Breast epithelium (tissue), 3 donors: ENCODE data around the gene TXNRD1.

Source experiments
- POLR2A ChIP-seq: fragments of 450-650 bp; IDR thresholded peaks from one replicate; pipeline ENCODE4 v1.6.1; 2016; ENCODE audit warnings: antibody characterized with exemption, mild to moderate bottlenecking, moderate library complexity
- TF ChIP-seq, protein P1 (sequence below), 3 donors: fragments of 450-650 bp; IDR thresholded peaks; one replicate each; pipeline ENCODE4 v1.5.1; 2016 to 2017; ENCODE audit warnings: antibody characterized with exemption in 3 of 3, mild to moderate bottlenecking in 3 of 3, moderate library complexity in 3 of 3

DNA sequence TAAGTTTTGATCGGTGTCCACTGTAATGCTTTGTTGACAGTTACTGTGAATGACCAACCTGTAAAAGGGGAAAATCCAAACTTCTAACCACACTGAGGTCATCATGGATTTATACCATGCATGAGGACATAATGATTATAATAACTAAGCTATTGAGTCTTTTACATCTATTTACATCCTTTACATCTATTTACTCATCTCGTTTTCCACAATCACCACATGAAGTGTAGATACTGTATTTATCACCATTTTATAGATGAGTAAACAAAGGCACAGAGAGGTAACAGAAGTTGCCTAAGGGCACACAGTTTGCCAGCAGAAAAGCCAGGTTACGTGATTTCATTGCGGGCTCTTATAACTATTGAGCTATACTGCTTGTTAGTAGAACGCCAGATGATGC is 60.1 kb downstream of the TXNRD1 start:
- TF ChIP-seq, protein P1, sequence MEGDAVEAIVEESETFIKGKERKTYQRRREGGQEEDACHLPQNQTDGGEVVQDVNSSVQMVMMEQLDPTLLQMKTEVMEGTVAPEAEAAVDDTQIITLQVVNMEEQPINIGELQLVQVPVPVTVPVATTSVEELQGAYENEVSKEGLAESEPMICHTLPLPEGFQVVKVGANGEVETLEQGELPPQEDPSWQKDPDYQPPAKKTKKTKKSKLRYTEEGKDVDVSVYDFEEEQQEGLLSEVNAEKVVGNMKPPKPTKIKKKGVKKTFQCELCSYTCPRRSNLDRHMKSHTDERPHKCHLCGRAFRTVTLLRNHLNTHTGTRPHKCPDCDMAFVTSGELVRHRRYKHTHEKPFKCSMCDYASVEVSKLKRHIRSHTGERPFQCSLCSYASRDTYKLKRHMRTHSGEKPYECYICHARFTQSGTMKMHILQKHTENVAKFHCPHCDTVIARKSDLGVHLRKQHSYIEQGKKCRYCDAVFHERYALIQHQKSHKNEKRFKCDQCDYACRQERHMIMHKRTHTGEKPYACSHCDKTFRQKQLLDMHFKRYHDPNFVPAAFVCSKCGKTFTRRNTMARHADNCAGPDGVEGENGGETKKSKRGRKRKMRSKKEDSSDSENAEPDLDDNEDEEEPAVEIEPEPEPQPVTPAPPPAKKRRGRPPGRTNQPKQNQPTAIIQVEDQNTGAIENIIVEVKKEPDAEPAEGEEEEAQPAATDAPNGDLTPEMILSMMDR (IDR thresholded peaks at IDR 0.05) = no peak
- TF ChIP-seq POLR2A = no peak
